ENCODE measurements around the gene LZTR1. TPM values are rescaled to one million over a fixed set of nuclear protein-coding genes. Genes with fewer than 3 reads are reported as not detected.

The LZTR1 gene
- polyA plus RNA-seq, 1 of the 3 experiments (the other 2 are of a cell fraction), result 37.7 TPM

- H3K9me3 ChIP-seq, result no peaks in the 10 kb centered on the region
- 63% methylated on average over 15 of the region's 15 CpGs for WGBS (ENCODE audit: low lambda C conversion rate)
- H3K4me1 ChIP-seq (ENCODE audit: control insufficient read depth in 1 of 2, insufficient read depth in 2 of 2, low read depth in 1 of 2, low read length in 1 of 2), result peaks cover 0 to 21% of the 10 kb centered on the region in 2 experiments; a peak in 1 of 4 replicates
- ChIA-PET POLR2A (interaction anchor here (0.9 kb wide), 1 partner anchor 10 kb away, joined by 4 read pairs; no protein-coding TSS in a partner anchor), CTCF (no interaction called here)
- DNase-seq, result no peak
- no peak overlapping the region for H3K9ac ChIP-seq
- no peaks in the 10 kb centered on the region for H3K36me3 ChIP-seq (replicated peaks in 1 of 2; ENCODE audit: control insufficient read depth in 1 of 2, insufficient read depth in 2 of 2, low read length in 1 of 2)
- TF ChIP-seq, protein P1, sequence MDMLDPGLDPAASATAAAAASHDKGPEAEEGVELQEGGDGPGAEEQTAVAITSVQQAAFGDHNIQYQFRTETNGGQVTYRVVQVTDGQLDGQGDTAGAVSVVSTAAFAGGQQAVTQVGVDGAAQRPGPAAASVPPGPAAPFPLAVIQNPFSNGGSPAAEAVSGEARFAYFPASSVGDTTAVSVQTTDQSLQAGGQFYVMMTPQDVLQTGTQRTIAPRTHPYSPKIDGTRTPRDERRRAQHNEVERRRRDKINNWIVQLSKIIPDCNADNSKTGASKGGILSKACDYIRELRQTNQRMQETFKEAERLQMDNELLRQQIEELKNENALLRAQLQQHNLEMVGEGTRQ (IDR thresholded peaks at IDR 0.05; ENCODE audit: borderline replicate concordance, low read depth, low read length), result no peak
- no peak for TF ChIP-seq NFIC (IDR thresholded peaks at IDR 0.05; ENCODE audit: borderline replicate concordance)
- no peak for TF ChIP-seq EZH2phosphoT487 (IDR thresholded peaks at IDR 0.05; ENCODE audit: borderline replicate concordance, low read depth)
- TF ChIP-seq FOXJ3 (CRISPR knock-in tag; IDR thresholded peaks at IDR 0.05), result no peak
- TF ChIP-seq, protein P2, sequence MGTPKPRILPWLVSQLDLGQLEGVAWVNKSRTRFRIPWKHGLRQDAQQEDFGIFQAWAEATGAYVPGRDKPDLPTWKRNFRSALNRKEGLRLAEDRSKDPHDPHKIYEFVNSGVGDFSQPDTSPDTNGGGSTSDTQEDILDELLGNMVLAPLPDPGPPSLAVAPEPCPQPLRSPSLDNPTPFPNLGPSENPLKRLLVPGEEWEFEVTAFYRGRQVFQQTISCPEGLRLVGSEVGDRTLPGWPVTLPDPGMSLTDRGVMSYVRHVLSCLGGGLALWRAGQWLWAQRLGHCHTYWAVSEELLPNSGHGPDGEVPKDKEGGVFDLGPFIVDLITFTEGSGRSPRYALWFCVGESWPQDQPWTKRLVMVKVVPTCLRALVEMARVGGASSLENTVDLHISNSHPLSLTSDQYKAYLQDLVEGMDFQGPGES (IDR thresholded peaks at IDR 0.05; ENCODE audit: low read depth, low read length), result no peak
- TF ChIP-seq TCF12 (IDR thresholded peaks at IDR 0.05), result no peak
- no peak for TF ChIP-seq MXI1 (IDR thresholded peaks at IDR 0.05; ENCODE audit: low read depth, low read length)
- TF ChIP-seq RXRA (IDR thresholded peaks at IDR 0.05; ENCODE audit: borderline replicate concordance, low read depth), result no peak
- TF ChIP-seq TAF1 (IDR thresholded peaks at IDR 0.05; ENCODE audit: borderline replicate concordance, low read depth, low read length), result no peak
- TF ChIP-seq USF1 (IDR thresholded peaks at IDR 0.05; ENCODE audit: borderline replicate concordance, low read depth), result no peak
- TF ChIP-seq SMC3 (IDR thresholded peaks at IDR 0.05; ENCODE audit: low read depth, low read length), result no peak
- no peak for TF ChIP-seq NRF1 (IDR thresholded peaks at IDR 0.05; ENCODE audit: low read depth, low read length)
- TF ChIP-seq FOSL2 (IDR thresholded peaks at IDR 0.05; ENCODE audit: borderline replicate concordance, low read depth), result no peak
- no peak for TF ChIP-seq TEAD4 (IDR thresholded peaks at IDR 0.05; ENCODE audit: borderline replicate concordance, insufficient read depth)
- TF ChIP-seq, protein P3, sequence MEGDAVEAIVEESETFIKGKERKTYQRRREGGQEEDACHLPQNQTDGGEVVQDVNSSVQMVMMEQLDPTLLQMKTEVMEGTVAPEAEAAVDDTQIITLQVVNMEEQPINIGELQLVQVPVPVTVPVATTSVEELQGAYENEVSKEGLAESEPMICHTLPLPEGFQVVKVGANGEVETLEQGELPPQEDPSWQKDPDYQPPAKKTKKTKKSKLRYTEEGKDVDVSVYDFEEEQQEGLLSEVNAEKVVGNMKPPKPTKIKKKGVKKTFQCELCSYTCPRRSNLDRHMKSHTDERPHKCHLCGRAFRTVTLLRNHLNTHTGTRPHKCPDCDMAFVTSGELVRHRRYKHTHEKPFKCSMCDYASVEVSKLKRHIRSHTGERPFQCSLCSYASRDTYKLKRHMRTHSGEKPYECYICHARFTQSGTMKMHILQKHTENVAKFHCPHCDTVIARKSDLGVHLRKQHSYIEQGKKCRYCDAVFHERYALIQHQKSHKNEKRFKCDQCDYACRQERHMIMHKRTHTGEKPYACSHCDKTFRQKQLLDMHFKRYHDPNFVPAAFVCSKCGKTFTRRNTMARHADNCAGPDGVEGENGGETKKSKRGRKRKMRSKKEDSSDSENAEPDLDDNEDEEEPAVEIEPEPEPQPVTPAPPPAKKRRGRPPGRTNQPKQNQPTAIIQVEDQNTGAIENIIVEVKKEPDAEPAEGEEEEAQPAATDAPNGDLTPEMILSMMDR (IDR thresholded peaks at IDR 0.05), result no peak
- no peaks in the 10 kb centered on the region for H3F3A ChIP-seq (replicated peaks; ENCODE audit: insufficient read depth)
- H3K27me3 ChIP-seq (ENCODE audit: insufficient read depth), result no peaks in the 10 kb centered on the region
- no peaks in the 10 kb centered on the region for H4K20me1 ChIP-seq (ENCODE audit: insufficient read depth)
- no peaks in the 10 kb centered on the region for H3K79me2 ChIP-seq (ENCODE audit: insufficient read depth)
- H3K4me3 ChIP-seq (ENCODE audit: low read depth in 2 of 2, low read length in 1 of 2), result no peak overlapping the region
- H3K9me2 ChIP-seq, result no peaks in the 10 kb centered on the region
- H2AFZ ChIP-seq (ENCODE audit: low read depth), result no peak overlapping the region
- no peak overlapping the region for H3K4me2 ChIP-seq
- no peak overlapping the region for H3K27ac ChIP-seq (ENCODE audit: low read depth in 2 of 2, low read length in 1 of 2)
These were observed 47.9 kb downstream of the LZTR1 start for GRCh38 chr22:21030032-21030431.

Data from SK-N-SH (cell line).